DMS153 treated with DMSO at 0.1 percent for 48 hours (cell line): ENCODE measurements around the gene DCAF5.

Source experiments
- DNase-seq: peaks from one replicate; lab custom pipeline; 2025; ENCODE audit not compliant: unreplicated experiment; lab: John Stamatoyannopoulos, UW

DCAF5 gene

GRCh38 chr14:69008421-69008884 lies 144.5 kb downstream of the DCAF5 start:
- no peak for DNase-seq

GRCh38 chr14:69006346-69006745 lies 146.6 kb downstream of the DCAF5 start:
- no peak for DNase-seq

GRCh38 chr14:69005432-69006148 lies 147.3 kb downstream of the DCAF5 start:
- DNase-seq = no peak

- DNase-seq = no peak
These were observed 148.0 kb downstream of the DCAF5 start for GRCh38 chr14:69004731-69005431.

GRCh38 chr14:69003626-69004025 lies 149.3 kb downstream of the DCAF5 start:
- DNase-seq = no peak

GRCh38 chr14:69002069-69002468 lies 150.8 kb downstream of the DCAF5 start:
- DNase-seq = no peak

- no peak for DNase-seq
These were observed 151.5 kb downstream of the DCAF5 start for GRCh38 chr14:69001375-69001774.
